Lower leg skin (tissue), 3 donors: ENCODE data around the gene EP400.

Experiments used
- CTCF ChIP-seq, 3 donors: fragments of 450-650 bp; IDR thresholded peaks; one replicate each; pipeline ENCODE4 v1.5.1; 2016; ENCODE audit warnings: antibody characterized with exemption in 3 of 3, mild to moderate bottlenecking in 3 of 3, moderate library complexity in 2 of 3
- POLR2A ChIP-seq, 2 donors: fragments of 450-650 bp; IDR thresholded peaks; one replicate each; pipeline ENCODE4 v1.6.1; 2016 to 2017; ENCODE audit warnings: antibody characterized with exemption in 2 of 2, mild to moderate bottlenecking in 1 of 2, moderate library complexity in 1 of 2

GRCh38 chr12:131959641-131960589 is 10.2 kb downstream of the EP400 start:
- TF ChIP-seq CTCF (IDR thresholded peaks at IDR 0.05) = no peak
- TF ChIP-seq POLR2A (IDR thresholded peaks at IDR 0.05) = no peak
